Esophagus (tissue), 2 donors: ENCODE data around the gene PMM1. TPM values are rescaled to one million over a fixed set of nuclear protein-coding genes. Genes with fewer than 3 reads are reported as not detected.
A peak's percentile ranks its signal among the peaks of the same experiment; 100 is the strongest.

Experiments used
- H3K27ac ChIP-seq, 2 donors: one replicate each; pipeline ENCODE4 v1.5.1; 2013; ENCODE audit warnings: low read depth in 2 of 2, mild to moderate bottlenecking in 2 of 2, inconsistent platforms in 1 of 2, low read length in 1 of 2, moderate library complexity in 1 of 2
- H3K27me3 ChIP-seq, 2 donors: one replicate each; pipeline ENCODE4 v1.6.1; 2013; ENCODE audit warnings: low read length in 2 of 2, control low read depth in 1 of 2, mild to moderate bottlenecking in 1 of 2; ENCODE audit not compliant: insufficient read depth in 2 of 2, control insufficient read depth in 1 of 2
- H3K36me3 ChIP-seq, 2 donors: one replicate each; pipeline ENCODE4 v1.6.1; 2013; ENCODE audit warnings: low read length in 1 of 2; ENCODE audit not compliant: control insufficient read depth in 2 of 2, insufficient read depth in 2 of 2
- H3K4me1 ChIP-seq, 2 donors: one replicate each; pipeline ENCODE4 v1.6.1; 2013; ENCODE audit warnings: low read length in 1 of 2; ENCODE audit not compliant: control insufficient read depth in 2 of 2, insufficient read depth in 2 of 2
- H3K4me3 ChIP-seq, 2 donors: one replicate each; pipeline ENCODE4 v1.5.1; 2013; ENCODE audit warnings: low read length in 2 of 2, mild to moderate bottlenecking in 2 of 2, low read depth in 1 of 2, moderate library complexity in 1 of 2
- H3K9me3 ChIP-seq, 2 donors: one replicate each; pipeline ENCODE4 v1.6.1; 2013; ENCODE audit warnings: mild to moderate bottlenecking in 2 of 2, low read depth in 1 of 2, low read length in 1 of 2, moderate library complexity in 1 of 2; ENCODE audit not compliant: control insufficient read depth in 2 of 2, insufficient read depth in 1 of 2
- WGBS, 2 donors: extraction: QIAGEN DNeasy Blood & Tissue Kit; methylation state at CpG; one replicate each; pipeline ENCODE4 v1.1.7; 2013; 5-methylcytosine and 5-hydroxymethylcytosine counted together
- polyA plus RNA-seq, 2 donors: library from polyadenylated mRNA; stranded (reverse); fragments of 200-250 nt; gene quantifications; one replicate each; pipeline ENCODE4 v1.2.3, GENCODE V29; 2013
- donor health status: healthy with polysubstance abuse.
- donor health status: Bipolar disorder and iron deficiency.

The PMM1 gene
- polyA plus RNA-seq, 2 donors, result 76.2 to 85.4 TPM

DNA sequence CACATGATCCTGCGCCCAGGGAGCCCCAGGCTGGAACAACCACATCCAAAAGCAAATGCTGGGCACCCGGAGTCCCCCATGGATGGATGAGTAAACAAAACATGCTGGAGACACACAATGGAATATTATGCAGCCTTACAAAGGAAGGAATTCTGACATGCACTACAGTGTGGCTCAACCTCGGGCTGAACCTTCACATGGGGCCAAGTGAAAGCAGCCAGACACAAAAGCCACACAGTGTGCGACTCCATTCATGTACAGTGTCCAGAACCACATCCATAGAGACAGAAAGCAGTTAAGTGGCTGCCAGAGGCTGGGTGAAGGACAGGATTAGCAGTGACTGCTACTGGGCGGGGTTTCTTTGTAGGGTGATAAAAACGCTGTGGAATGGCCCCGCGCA, 55.4 kb downstream of the PMM1 start:
- no peak overlapping the region for H3K27ac ChIP-seq
- no peaks in the 10 kb centered on the region for H3K9me3 ChIP-seq
- H3K4me3 ChIP-seq, result no peak overlapping the region
- no peaks in the 10 kb centered on the region for H3K4me1 ChIP-seq
- peaks cover 2 to 35% of the 10 kb centered on the region in 2 donors for H3K36me3 ChIP-seq
- no peaks in the 10 kb centered on the region for H3K27me3 ChIP-seq
- WGBS, 2 donors, result 85% methylated on average over 8 of the region's 8 CpGs

DNA sequence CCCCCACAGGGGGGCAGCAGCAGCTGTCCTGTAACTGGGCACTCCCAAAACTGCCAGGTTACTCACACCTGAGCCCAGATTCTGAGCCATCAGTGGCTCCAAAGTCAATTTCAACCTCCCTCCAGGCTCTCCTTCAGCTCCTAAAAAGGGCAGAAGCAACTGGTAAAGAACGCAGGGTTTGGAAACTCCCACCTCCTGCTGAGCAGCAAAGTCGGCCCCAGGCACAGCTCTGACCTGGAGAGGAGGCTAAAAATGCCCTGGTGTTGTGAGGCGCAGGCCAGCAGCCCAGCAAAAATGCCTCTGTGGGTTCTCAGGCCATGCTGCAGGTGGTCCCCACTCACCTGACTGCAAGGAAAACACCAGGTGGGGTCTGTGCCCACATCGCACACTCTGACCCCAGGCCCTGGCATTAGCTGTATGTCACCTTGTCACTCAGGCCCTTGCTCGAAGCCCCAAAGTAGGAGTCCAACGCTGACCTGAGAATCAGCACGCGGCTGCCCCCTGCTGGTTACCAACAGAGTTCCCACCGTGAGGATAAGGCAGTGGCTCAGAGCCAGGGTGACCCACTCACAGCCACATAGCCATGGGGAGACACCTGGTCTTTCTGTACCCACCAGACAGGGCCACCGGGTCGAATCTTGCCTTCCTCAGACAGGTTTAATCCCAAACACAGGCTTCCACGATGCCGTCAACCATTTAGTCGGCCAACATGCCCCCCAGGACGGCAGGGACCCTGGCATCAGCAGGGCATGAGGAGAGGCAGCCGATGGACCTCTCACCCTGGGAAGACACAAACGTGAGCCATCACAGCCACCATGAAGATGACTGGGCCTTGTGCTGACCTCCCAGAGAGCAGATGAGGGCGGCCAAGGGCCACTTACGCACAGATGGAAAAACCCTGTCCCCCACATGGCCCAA, 56.5 kb downstream of the PMM1 start:
- no peaks in the 10 kb centered on the region for H3K4me1 ChIP-seq
- peaks cover 5 to 42% of the 10 kb centered on the region in 2 donors for H3K36me3 ChIP-seq
- no peaks in the 10 kb centered on the region for H3K9me3 ChIP-seq
- 59 to 62% methylated on average over 19 of the region's 19 CpGs for WGBS, 2 donors
- H3K4me3 ChIP-seq, result no peak overlapping the region
- H3K27ac ChIP-seq, result peak overlapping the region in 1 of 2 donors; percentile 15
- no peaks in the 10 kb centered on the region for H3K27me3 ChIP-seq

DNA sequence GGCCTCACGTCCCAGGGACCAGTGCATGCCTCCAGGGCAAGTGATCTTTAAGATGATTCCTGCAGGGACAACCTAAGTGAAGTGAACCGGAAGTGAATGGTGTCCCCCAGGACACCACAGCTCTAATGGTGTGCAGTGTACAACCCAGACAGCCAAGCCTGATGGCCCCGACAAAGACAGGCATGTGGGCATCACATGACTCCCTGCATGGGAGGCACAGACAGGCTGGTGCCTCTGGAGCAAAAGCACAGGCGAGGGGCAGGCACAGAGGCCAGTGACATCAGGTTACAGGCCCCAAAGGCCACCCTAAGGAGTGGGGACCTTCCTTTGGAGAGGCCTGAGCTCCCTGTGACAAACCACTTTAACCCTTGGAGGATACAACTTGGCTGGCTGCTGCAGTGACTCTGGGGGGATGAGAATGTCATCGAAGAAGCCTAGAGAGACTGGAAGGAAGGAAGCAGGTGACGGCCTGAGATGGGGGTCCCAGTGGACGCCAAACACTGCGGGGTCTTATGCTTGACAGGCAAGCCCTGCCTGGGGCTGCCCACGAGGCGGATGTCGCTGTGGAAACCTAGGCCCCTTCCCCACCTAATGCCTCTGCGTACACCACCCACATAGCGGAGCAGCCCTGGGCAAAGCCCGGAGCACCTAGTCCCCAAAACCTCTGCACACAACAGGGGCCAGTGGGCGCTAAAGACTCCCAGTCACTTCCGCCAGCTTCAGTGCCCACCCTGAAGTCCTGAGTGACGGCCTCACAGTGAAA, 57.7 kb downstream of the PMM1 start:
- no peak overlapping the region for H3K27ac ChIP-seq

DNA sequence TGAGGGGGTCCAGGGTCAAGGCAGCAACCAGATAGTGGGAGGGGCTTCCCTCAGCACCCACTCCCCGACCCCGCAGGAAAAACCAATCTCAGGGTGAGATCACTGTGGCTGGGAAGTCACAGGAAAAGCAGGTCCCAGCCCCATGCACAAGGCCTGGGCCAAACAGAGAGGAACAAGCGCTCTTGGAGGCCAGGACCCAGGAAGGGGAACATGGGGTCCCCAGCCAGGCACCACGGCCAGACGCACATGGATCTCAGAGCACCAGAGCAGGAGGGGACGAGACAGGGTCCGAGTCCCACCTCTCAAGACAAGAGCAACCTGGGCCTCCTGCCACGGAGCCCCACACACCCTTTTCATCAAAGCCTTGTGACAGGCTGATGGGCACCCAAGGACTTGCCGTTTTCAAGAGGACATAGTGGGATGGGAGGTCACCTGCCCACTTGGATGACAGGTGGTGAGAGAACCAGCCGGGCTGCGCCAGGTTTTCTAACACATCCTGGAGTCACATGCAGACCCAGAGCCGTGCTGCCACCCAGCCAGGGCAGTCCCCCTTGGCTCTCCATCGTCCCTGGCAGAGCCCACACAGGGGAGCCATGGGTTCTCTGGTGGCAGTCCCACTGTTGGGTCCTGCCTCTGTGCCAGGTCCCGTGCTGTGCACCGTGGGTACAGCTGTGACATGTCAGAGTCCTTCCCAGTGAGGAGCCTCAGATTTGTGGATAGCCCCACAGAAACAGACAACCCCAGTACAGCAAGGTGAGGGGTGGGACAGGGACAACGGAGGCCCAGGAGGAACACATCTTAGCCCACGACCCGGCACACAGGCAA, 58.5 kb downstream of the PMM1 start:
- peaks cover 8 to 62% of the 10 kb centered on the region in 2 donors for H3K36me3 ChIP-seq
- 77 to 82% methylated on average over 18 of the region's 18 CpGs for WGBS, 2 donors
- H3K27me3 ChIP-seq, result no peaks in the 10 kb centered on the region
- H3K4me1 ChIP-seq, result no peaks in the 10 kb centered on the region
- no peak overlapping the region for H3K27ac ChIP-seq
- H3K4me3 ChIP-seq, result no peak overlapping the region
- no peaks in the 10 kb centered on the region for H3K9me3 ChIP-seq

More for the DNA sequence above, 57.7 kb downstream of the PMM1 start:
- no peaks in the 10 kb centered on the region for H3K9me3 ChIP-seq
- peaks cover 5 to 54% of the 10 kb centered on the region in 2 donors for H3K36me3 ChIP-seq
- H3K4me3 ChIP-seq, result no peak overlapping the region
- WGBS, 2 donors, result 88 to 92% methylated on average over 17 of the region's 17 CpGs
- H3K27me3 ChIP-seq, result no peaks in the 10 kb centered on the region
- no peaks in the 10 kb centered on the region for H3K4me1 ChIP-seq

DNA sequence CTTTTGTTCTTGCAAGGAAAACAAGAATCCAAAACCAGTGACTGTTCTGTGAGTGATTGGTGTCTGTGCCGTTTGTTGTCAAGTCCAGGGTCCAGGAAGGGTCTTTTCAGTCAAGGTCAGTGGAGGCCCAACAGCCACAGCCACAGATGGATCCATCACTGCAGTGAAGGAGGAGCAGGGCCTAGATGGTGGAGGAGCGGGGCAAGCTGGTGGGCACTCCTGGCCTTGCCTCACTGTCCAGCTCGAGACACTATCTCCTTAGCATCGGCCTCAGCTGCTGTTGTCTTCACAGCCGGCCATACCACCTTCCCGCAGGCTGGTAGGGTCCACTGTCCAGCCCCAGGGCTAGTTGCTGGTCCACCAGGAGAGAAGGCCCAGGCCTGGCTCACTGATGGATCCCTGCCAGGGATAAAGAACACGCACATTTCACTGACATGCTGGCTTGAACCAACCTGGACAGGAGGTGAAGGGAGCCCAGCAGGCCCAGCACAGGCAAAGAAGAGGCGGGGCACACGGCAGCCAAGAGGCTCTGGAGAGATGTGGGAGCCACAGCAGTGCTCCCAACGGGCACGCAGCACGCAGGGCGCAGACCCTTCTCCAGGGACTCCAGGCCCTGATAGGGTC, 60.6 kb downstream of the PMM1 start:
- Histone ChIP-seq H3K4me1 (peaks cover 3 to 11% of the 10 kb centered on the region in 2 donors), H3K4me3 (no peak overlapping the region), H3K27me3 (no peaks in the 10 kb centered on the region), H3K36me3 (peaks cover 15 to 76% of the 10 kb centered on the region in 2 donors), H3K27ac (peak overlapping the region in 1 of 2 donors; percentile 19), H3K9me3 (no peaks in the 10 kb centered on the region)
- 77 to 79% methylated on average over 13 of the region's 13 CpGs for WGBS, 2 donors

DNA sequence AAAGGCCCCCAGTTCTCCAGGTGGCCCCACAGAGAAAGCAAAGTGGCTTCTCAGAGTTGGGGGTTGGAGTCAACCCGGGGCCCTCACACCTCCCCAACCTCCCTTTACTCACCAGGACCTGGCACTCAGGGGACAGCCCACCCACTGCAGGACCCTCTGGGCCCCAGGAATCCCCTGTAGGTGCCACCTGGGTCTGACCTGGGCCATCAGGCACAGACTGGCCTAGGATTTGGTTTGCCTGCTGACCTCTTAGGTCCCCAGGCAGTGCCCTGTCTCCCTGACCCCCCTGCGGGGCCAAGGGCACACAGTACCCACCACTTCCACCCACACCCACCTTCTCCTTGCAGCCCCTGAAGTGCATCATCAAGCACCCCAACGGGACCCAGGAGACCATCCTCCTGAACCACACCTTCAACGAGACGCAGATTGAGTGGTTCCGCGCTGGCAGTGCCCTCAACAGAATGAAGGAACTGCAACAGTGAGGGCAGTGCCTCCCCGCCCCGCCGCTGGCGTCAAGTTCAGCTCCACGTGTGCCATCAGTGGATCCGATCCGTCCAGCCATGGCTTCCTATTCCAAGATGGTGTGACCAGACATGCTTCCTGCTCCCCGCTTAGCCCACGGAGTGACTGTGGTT, 61.4 kb downstream of the PMM1 start:
- H3K4me3 ChIP-seq, result no peak overlapping the region
- peaks cover 15 to 81% of the 10 kb centered on the region in 2 donors for H3K36me3 ChIP-seq
- peaks cover 3 to 18% of the 10 kb centered on the region in 2 donors for H3K4me1 ChIP-seq
- H3K9me3 ChIP-seq, result no peaks in the 10 kb centered on the region
- peak overlapping the region in 1 of 2 donors; percentile 21 for H3K27ac ChIP-seq
- 74 to 78% methylated on average over 16 of the region's 16 CpGs for WGBS, 2 donors
- H3K27me3 ChIP-seq, result no peaks in the 10 kb centered on the region

Other genes with a start within 250 kb of the PMM1 start
- gene TEF, start 207.9 kb downstream of the PMM1 start, polyA plus RNA-seq, result 1 to 10 TPM; 8.5 to 9.5 TPM
- gene TOB2, start 143.0 kb downstream of the PMM1 start, polyA plus RNA-seq, result 10 to 100 TPM; 10.7 to 11.1 TPM
- 10 to 100 TPM; 41.4 to 61.8 TPM for gene PHF5A, start 121.1 kb downstream of the PMM1 start, polyA plus RNA-seq
- gene ACO2, start 120.7 kb downstream of the PMM1 start, polyA plus RNA-seq, result 10 to 100 TPM; 22.6 to 59.7 TPM
- gene POLR3H, start 45.4 kb downstream of the PMM1 start, polyA plus RNA-seq, result 10 to 100 TPM; 24.3 to 25.9 TPM
- gene CSDC2, start 28.8 kb downstream of the PMM1 start, polyA plus RNA-seq, result 1 to 10 TPM; 1.1 to 1.2 TPM
- gene DESI1, start 31.2 kb upstream of the PMM1 start, polyA plus RNA-seq, result 10 to 100 TPM; 22.8 to 34.8 TPM
- gene XRCC6, start 31.5 kb upstream of the PMM1 start, polyA plus RNA-seq, result 100 to 1,000 TPM in 1 of 2 donors, 10 to 100 TPM in 1; 75.5 to 168 TPM
- gene SNU13, start 99.0 kb upstream of the PMM1 start, polyA plus RNA-seq, result 100 to 1,000 TPM in 1 of 2 donors, 10 to 100 TPM in 1; 95.9 to 110 TPM
- gene MEI1, start 109.7 kb upstream of the PMM1 start, polyA plus RNA-seq, result under 1 TPM; 0.36 to 0.79 TPM
- gene CCDC134, start 210.8 kb upstream of the PMM1 start, polyA plus RNA-seq, result 1 to 10 TPM; 1.5 to 1.9 TPM
- gene SREBF2, start 243.3 kb upstream of the PMM1 start, polyA plus RNA-seq, result 10 to 100 TPM; 66.4 to 76.4 TPM